HG02981 (cell line): ENCODE data around the gene ZNF460.
"Not testable (repeated sequence)": the region's sequence is repeated elsewhere in the genome, so short reads cannot be mapped to it uniquely, and the experiment has no call there.

ENCODE experiments used
- ATAC-seq: cut with Tn5 transposase; IDR thresholded peaks from one replicate; pipeline ENCODE4 v1.9.1; 2021; ENCODE audit warnings: mild to moderate bottlenecking, moderate library complexity; ENCODE audit not compliant: unreplicated experiment

The ZNF460 gene

GRCh38 chr19:57280165-57280961, at the start of gene ZNF460:
Gene ZNF460, plus strand, starts transcription at chr19:57280485. Its CDS starts 322 bp downstream, at chr19:57280807.
- peak; percentile 82 for ATAC-seq

DNA sequence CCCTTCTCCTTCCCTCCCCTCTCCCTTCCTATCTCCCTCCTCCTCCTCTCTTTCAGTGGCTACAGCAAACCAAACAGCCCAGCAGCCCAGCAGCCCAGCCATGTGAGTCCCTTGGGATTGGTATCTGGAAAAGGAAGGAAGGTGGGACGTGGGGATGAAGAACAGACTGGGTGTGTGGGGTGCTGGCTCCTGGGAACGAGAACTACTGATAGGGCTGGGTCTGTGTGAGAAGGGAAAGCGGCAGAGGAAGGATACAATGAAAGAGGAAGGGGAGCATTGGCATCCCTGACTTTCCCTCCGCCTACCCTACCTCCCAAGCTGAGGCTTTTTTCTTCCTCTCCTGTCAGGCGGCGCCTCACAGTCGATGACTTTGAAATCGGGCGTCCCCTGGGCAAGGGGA, 48.6 kb upstream of the ZNF460 start:
- ATAC-seq: no peak

- ATAC-seq: no peak
Observed at GRCh38 chr19:57233207-57233606, 47.1 kb upstream of the ZNF460 start.

DNA sequence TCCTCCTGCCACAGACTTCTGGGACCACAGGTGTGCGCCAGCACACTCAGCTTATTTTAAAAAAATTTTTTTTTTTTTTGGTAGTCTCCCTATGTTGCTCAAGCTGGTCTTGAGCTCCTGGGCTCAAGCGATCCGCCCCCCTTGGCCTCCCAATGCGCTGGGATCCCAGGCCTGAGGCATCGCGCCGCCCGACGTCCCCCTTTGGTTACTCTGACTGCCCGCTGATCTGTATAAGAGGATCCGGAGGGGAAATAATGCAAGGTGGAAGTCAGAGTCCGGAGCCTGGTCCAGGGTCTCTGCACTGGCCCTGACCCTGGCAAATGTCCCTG, 40.3 kb upstream of the ZNF460 start:
- ATAC-seq: no peak

DNA sequence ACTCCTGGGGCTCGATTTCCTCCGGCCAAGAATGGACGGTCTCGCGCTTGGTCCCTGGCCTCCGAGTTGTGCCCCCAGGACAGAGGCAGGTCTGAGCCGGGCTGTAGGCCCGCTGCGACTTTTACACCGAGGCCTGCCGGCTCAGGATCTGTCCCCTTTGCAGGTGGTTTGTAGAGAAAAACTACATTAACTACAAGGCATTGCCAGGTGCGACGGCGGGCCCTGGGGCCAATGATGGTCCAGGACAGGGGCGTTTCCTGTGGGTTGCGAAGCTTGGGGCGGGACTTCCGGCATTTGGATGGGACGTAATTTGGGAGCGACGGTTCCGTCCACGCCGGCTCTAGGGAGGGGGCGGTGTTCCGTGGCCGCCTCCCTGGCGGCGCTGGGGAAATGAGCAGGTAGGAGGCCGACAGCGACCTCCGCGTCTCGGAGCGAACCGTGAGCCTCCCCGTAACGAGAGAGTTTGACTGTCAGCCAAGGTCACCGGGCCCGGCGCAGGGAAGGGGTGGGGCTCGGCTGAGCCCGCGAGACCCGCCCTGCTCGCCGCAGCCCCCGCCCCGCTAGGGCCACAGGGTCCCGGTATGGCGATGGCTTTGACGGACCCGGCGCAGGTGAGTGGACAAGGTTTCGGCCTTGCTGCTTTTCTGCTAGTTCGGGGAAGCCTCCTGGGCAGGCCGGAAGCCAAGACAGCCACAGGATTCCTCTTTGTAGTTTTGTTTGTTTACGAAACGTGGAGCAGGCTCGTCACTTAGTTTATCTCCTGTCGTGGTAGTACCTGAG, 39.8 kb upstream of the ZNF460 start, which contains the start of gene ZNF805:
Gene ZNF805 (plus strand): TSS at position 322 of the 780 bp plus-strand sequence. CDS start 260 bp downstream, at position 582.
- peak; percentile 91 for ATAC-seq

DNA sequence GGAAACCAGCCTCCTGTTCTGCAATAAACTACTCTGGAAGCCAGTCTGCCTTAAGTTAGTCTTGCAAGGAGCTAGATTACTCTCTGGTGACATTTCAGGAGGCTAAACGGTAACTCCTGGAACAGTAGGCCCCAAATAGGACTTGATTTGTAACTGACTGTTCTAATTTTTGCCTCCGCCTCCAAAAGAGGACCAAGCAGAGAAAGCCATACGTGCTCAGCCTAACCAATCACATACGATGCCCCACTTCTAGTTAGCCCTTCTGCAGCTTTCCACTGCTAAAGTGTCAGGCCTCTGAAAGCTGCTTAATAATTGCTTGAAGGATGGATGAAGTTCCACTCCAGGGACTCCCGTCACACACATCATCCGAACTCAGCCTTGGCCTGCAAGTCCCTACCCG, 39.1 kb upstream of the ZNF460 start:
- ATAC-seq: no peak

- no peak for ATAC-seq
Observed at GRCh38 chr19:57242821-57243220, 37.5 kb upstream of the ZNF460 start.

GRCh38 chr19:57244513-57244912, 35.8 kb upstream of the ZNF460 start:
- ATAC-seq: no peak

GRCh38 chr19:57245066-57245465, 35.2 kb upstream of the ZNF460 start:
- ATAC-seq: no peak

DNA sequence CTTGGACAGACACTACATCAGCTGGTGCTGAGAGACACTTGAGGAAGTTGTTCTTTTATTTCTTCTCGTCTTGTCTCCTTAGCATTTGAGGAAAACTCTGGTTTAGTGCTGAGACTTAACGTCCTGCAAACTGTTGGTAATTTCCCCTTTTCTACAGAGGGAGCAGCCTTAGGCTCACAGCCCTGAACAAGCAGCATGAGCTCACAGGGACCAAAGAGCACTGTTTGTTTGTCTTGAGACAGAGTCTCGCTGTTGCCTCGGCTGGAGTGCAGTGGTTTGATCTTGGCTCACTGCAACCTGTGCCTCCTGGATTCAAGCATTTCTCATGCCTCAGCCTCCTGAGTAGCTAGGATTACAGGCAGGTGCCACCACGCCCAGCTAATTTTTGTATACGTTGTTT, 34.3 kb upstream of the ZNF460 start:
- ATAC-seq: no peak

DNA sequence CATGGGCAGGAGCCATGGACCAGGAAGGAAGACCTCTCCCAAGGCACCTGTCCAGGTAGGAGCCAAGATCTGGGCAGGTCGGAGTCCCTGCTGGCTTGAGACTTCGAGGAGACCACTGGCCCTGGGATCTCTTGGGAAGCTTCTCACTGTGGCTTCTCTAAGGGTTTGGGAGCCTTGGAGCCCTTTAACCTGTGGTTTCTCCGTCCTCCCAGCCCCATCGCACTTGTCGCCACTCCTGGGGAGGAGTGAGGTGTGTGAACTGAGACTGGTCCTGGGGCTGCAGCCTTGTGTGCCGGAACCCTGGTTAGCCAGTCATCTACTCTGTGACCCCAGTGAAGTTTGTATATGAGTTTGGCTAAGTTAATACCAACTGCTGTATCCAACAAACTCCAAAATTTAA, 31.6 kb upstream of the ZNF460 start:
- no peak for ATAC-seq

GRCh38 chr19:57249329-57249728, 31.0 kb upstream of the ZNF460 start:
- ATAC-seq: no peak

GRCh38 chr19:57253767-57254166, 26.5 kb upstream of the ZNF460 start:
- ATAC-seq: not testable (repeated sequence)

GRCh38 chr19:57262044-57262443, 18.2 kb upstream of the ZNF460 start:
- ATAC-seq: no peak

GRCh38 chr19:57263244-57263741, 17.0 kb upstream of the ZNF460 start:
- no peak for ATAC-seq

- ATAC-seq: no peak
Observed at GRCh38 chr19:57267291-57267690, 13.0 kb upstream of the ZNF460 start.

GRCh38 chr19:57269515-57270250, 10.6 kb upstream of the ZNF460 start:
- peak; percentile 50 for ATAC-seq

- ATAC-seq: no peak
Observed at GRCh38 chr19:57271280-57271679, 9.0 kb upstream of the ZNF460 start.

DNA sequence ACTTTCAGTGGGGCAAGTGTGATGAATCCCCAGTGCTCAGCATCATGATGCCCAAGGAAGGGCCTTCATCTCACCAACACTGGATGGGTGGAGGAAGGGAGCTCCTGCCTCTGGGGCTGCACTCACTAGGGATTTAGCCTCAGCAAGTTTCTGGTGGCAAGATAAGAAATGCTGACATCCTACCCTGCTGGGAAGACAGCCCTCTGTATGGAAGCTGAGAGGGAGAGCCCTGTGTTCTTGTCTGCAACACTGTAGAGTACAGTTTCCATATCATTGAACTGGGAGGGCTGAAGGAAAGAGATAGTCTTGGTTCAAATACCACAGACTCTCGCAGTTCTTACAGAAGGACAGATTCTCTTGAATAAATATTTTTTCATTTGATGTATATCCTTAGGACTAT, 7.3 kb upstream of the ZNF460 start:
- no peak for ATAC-seq

GRCh38 chr19:57276430-57276829, 3.9 kb upstream of the ZNF460 start:
- ATAC-seq: no peak

- not testable (repeated sequence) for ATAC-seq
Observed at GRCh38 chr19:57278481-57278880, 1.8 kb upstream of the ZNF460 start.
